Activated naive CD4-positive, alpha-beta T cell treated with Interleukin-2 at 50 U/mL for 16 hours (primary cell): ENCODE measurements around the gene TP53I11.
A peak's percentile ranks its signal among the peaks of the same experiment; 100 is the strongest.

Source experiments
- DNase-seq: peaks from one replicate; pipeline ENCODE4 v3.0.0-alpha.2; 2020

Gene TP53I11

GRCh38 chr11:44950625-44951476 lies at the start of gene TP53I11:
Gene TP53I11, minus strand, starts transcription at chr11:44950883. Its CDS starts 12,548 bp downstream, at chr11:44938335.
- peak; percentile 75 for DNase-seq

GRCh38 chr11:44999068-44999467 lies 48.4 kb upstream of the TP53I11 start:
- no peak for DNase-seq

- DNase-seq, result no peak
Measured at GRCh38 chr11:44998051-44998450, 47.4 kb upstream of the TP53I11 start.

GRCh38 chr11:44997566-44997965 lies 46.9 kb upstream of the TP53I11 start:
- no peak for DNase-seq

- no peak for DNase-seq
Measured at GRCh38 chr11:44994753-44995152, 44.1 kb upstream of the TP53I11 start.

- no peak for DNase-seq
Measured at GRCh38 chr11:44993971-44994704, 43.5 kb upstream of the TP53I11 start.

- no peak for DNase-seq
Measured at GRCh38 chr11:44992774-44993173, 42.1 kb upstream of the TP53I11 start.

GRCh38 chr11:44992181-44992582 lies 41.5 kb upstream of the TP53I11 start:
- no peak for DNase-seq

- no peak for DNase-seq
Measured at GRCh38 chr11:44990665-44991064, 40.0 kb upstream of the TP53I11 start.

GRCh38 chr11:44989831-44990566 lies 39.3 kb upstream of the TP53I11 start:
- DNase-seq, result no peak

GRCh38 chr11:44988981-44989635 lies 38.4 kb upstream of the TP53I11 start:
- no peak for DNase-seq

GRCh38 chr11:44988111-44988510 lies 37.4 kb upstream of the TP53I11 start:
- DNase-seq, result no peak

GRCh38 chr11:44987506-44987905 lies 36.8 kb upstream of the TP53I11 start:
- DNase-seq, result no peak

GRCh38 chr11:44986315-44986714 lies 35.6 kb upstream of the TP53I11 start:
- no peak for DNase-seq

- no peak for DNase-seq
Measured at GRCh38 chr11:44985721-44986120, 35.0 kb upstream of the TP53I11 start.

- no peak for DNase-seq
Measured at GRCh38 chr11:44983786-44984185, 33.1 kb upstream of the TP53I11 start.

GRCh38 chr11:44982496-44983062 lies 31.9 kb upstream of the TP53I11 start:
- no peak for DNase-seq

- no peak for DNase-seq
Measured at GRCh38 chr11:44980533-44981427, 30.1 kb upstream of the TP53I11 start.

GRCh38 chr11:44979543-44980399 lies 29.1 kb upstream of the TP53I11 start:
- no peak for DNase-seq

GRCh38 chr11:44978961-44979331 lies 28.3 kb upstream of the TP53I11 start:
- DNase-seq, result no peak
